Kidney capillary endothelial cell (primary cell): ENCODE results near the gene KIR3DL3.
"Not testable (repeated sequence)": the region's sequence is repeated elsewhere in the genome, so short reads cannot be mapped to it uniquely, and the experiment has no call there.

Experiments used
- DNase-seq: peaks from one replicate; pipeline ENCODE4 v3.0.0-alpha.2; 2018; ENCODE audit warnings: low spot score

Gene KIR3DL3

GRCh38 chr19:54782916-54783315 is 58.7 kb downstream of the KIR3DL3 start:
- not testable (repeated sequence) for DNase-seq
